Mucosa of descending colon (tissue), 3 donors: Measurements from ENCODE around the gene TARBP2. TPM values are rescaled to one million over a fixed set of nuclear protein-coding genes. Genes with fewer than 3 reads are reported as not detected.

Source experiments
- ATAC-seq: fragments of 200-7000 bp; cut with Tn5 transposase; one replicate; pipeline ENCODE4 v1.9.1; 2020; ENCODE audit warnings: mild to moderate bottlenecking, moderate library complexity
- DNase-seq, 3 donors: peaks; one replicate each; pipeline ENCODE4 v3.0.0-alpha.2; 2020
- H3K36me3 ChIP-seq: fragments of 200-600 bp; one replicate; pipeline ENCODE4 v1.8.0; 2021; ENCODE audit warnings: low read depth, mild to moderate bottlenecking
- H3K4me1 ChIP-seq: fragments of 200-600 bp; one replicate; pipeline ENCODE4 v1.8.0; 2021; ENCODE audit warnings: low read depth, mild to moderate bottlenecking
- H3K4me3 ChIP-seq: fragments of 200-600 bp; one replicate; pipeline ENCODE4 v1.8.0; 2021; ENCODE audit warnings: mild to moderate bottlenecking
- H3K9me3 ChIP-seq: fragments of 200-600 bp; one replicate; pipeline ENCODE4 v1.8.0; 2021; ENCODE audit warnings: mild to moderate bottlenecking
- CTCF ChIP-seq: fragments of 200-600 bp; IDR thresholded peaks from one replicate; pipeline ENCODE4 v1.8.0; 2022; ENCODE audit warnings: antibody characterized with exemption, mild to moderate bottlenecking
- intact Hi-C, 2 donors: fragments of 100-400 bp; cut with DNase I in 1 of 2; cut with micrococcal nuclease in 1 of 2; formaldehyde crosslinking; loops; one replicate each; pipeline versions ENCODE4 v1.11.0 to v1.11.1; 2022; cut with DNase I, micrococcal nuclease
- total RNA-seq, 3 donors: library from RNA; stranded (reverse); fragmentation: NEBNext Ultra II Directional in 2 of 3; extraction: Animal tissue kit (Norgen Biotek cat#: 25700) in 2 of 3; gene quantifications; one replicate each; pipeline versions ENCODE4 v1.2.1 to v1.2.4, GENCODE V29; 2021 to 2023
- donor health status: DM: no; HTN: no; CAD: no; lungs with moderate emphysema.
- donor health status: DM: no; HTN: no; CAD: no.
- donor health status: DM: no; HTN: yes; CAD: no.

The TARBP2 gene
- total RNA-seq, 3 donors from 2014 or later: 22.9 to 26.8 (median 25.1) TPM

- peaks cover 22% of the 10 kb centered on the region for H3K4me1 ChIP-seq
- H3K4me3 ChIP-seq: no peak overlapping the region
- H3K36me3 ChIP-seq: peaks cover 5% of the 10 kb centered on the region
- H3K9me3 ChIP-seq: no peaks in the 10 kb centered on the region
- no peak for TF ChIP-seq CTCF
- DNase-seq (peak in 2 of 3 donors; percentile 66 to 67), ATAC-seq (no peak)
- intact Hi-C loops: no loop called here
These were observed 5.0 kb upstream of the TARBP2 start for GRCh38 chr12:53495903-53496751.

GRCh38 chr12:53496752-53497032 is 4.4 kb upstream of the TARBP2 start:
- no peak for TF ChIP-seq CTCF
- ATAC-seq: no peak
- DNase-seq: no peak
- H3K4me3 ChIP-seq: no peak overlapping the region
- peaks cover 6% of the 10 kb centered on the region for H3K36me3 ChIP-seq
- H3K4me1 ChIP-seq: peaks cover 26% of the 10 kb centered on the region
- intact Hi-C loops: no loop called here
- no peaks in the 10 kb centered on the region for H3K9me3 ChIP-seq

DNA sequence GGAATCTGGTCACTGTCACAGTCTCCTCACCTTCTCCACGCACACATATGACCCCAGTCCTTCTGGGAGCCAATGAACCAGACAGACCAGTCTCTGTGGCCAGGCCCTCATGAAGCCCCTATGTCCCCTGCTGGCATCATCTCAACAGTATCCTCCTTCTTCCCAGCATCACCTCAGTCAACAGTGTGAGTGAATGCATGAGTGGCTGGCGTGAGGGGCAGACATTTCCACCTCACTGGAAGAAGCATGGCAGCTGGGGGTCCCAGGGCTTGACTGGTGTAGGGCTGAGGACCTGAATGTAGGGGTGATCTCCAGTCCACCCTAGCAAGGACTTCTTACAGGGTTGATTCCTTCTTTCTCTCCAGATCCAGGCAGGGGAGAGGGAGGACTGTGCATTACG is 3.6 kb upstream of the TARBP2 start:
- no peak for TF ChIP-seq CTCF
- Histone ChIP-seq H3K4me1 (peaks cover 30% of the 10 kb centered on the region), H3K36me3 (peaks cover 6% of the 10 kb centered on the region), H3K4me3 (no peak overlapping the region), H3K9me3 (no peaks in the 10 kb centered on the region)
- no peak for ATAC-seq
- intact Hi-C loops: no loop called here
- no peak for DNase-seq

DNA sequence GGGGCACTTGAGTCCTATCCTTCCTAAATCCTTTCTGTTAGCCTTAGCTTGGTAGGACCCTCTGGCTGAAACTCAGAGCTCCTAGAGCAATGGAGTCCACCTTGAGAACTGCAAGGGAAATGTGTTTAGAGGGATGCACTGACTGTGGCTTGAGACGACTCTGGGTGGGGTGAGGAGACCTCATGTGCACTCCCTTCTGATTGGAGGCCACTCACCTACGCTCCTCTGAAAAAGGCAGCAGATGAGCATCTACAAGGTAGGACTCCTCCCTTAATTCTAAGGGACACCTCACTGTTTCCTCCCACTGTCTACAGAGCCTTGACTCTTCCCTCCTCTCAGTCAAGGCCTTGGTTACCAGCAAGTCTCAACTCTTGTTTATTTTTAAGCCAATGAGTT is 2.9 kb upstream of the TARBP2 start:
- no peak for DNase-seq
- no peak for TF ChIP-seq CTCF
- Histone ChIP-seq H3K4me3 (no peak overlapping the region), H3K36me3 (peaks cover 6% of the 10 kb centered on the region), H3K9me3 (no peaks in the 10 kb centered on the region), H3K4me1 (peaks cover 30% of the 10 kb centered on the region)
- no peak for ATAC-seq
- intact Hi-C loops: no loop called here

- no peaks in the 10 kb centered on the region for H3K9me3 ChIP-seq
- no peak for TF ChIP-seq CTCF
- no peak within 1 kb of the TSS for H3K4me3 ChIP-seq
- intact Hi-C loops: no loop called here
- H3K36me3 ChIP-seq: peaks cover 6% of the 10 kb centered on the region
- DNase-seq (peak; percentile 64 to 87 (median 75)), ATAC-seq (peak; percentile 8)
- H3K4me1 ChIP-seq: peaks cover 25% of the 10 kb centered on the region
These were observed 1.6 kb upstream of the TARBP2 start, which contains the start of gene MAP3K12 for GRCh38 chr12:53499266-53500141. Gene MAP3K12, minus strand, starts transcription at chr12:53499458. Its CDS starts 12,067 bp downstream, at chr12:53487391.
